HEK293 (cell line): ENCODE data around the gene C19orf25.
A peak's percentile ranks its signal among the peaks of the same experiment; 100 is the strongest.

Source experiments
- CTCF ChIA-PET: fragments of 350-600 bp; formaldehyde crosslinking; extraction: SDS; loops from one replicate; lab custom pipeline; 2021; ENCODE audit warnings: antibody characterized with exemption; lab: Yijun Ruan, JAX
- POLR2A ChIA-PET: fragments of 300-600 bp; formaldehyde crosslinking; extraction: SDS; loops from one replicate; lab custom pipeline; 2020; ENCODE audit warnings: antibody characterized with exemption, inconsistent platforms; lab: Yijun Ruan, JAX
- H3K27ac ChIP-seq: fragments of 200-500 bp; sonication (Bioruptor generic); 2 replicates; pipeline ENCODE4 v1.5.1; 2014; ENCODE audit warnings: low read depth, low read length, control low read depth, inconsistent platforms; ENCODE audit errors: extremely low read depth
- H3K36me3 ChIP-seq, 2 experiments: fragments of 200-500 bp in 1 of 2; sonication (Bioruptor generic) in 1 of 2; 1 replicate in 1 of 2; 2 replicates in 1 of 2; pipeline ENCODE4 v1.5.1; 2014 to 2017; ENCODE audit warnings: inconsistent platforms in 2 of 2, low read length in 2 of 2; ENCODE audit not compliant: control insufficient read depth in 2 of 2, insufficient read depth in 1 of 2
- H3K4me1 ChIP-seq: fragments of 200-500 bp; sonication (Bioruptor generic); 2 replicates; pipeline ENCODE4 v1.5.1; 2014; ENCODE audit warnings: mild to moderate bottlenecking, low read length, inconsistent platforms; ENCODE audit not compliant: control insufficient read depth, insufficient read depth
- H3K4me3 ChIP-seq: 2 replicates; pipeline ENCODE4 v1.5.1; 2011; ENCODE audit warnings: low read depth, mild to moderate bottlenecking, control low read depth, low read length, moderate library complexity
- H3K9me3 ChIP-seq: fragments of 200-500 bp; sonication (Bioruptor generic); 2 replicates; pipeline ENCODE4 v1.5.1; 2014; ENCODE audit warnings: low read depth, low read length, inconsistent platforms; ENCODE audit not compliant: control insufficient read depth, insufficient read depth
- BCL11A ChIP-seq: fragments of 450-650 bp; formaldehyde crosslinking; IDR thresholded peaks from 2 replicates; pipeline ENCODE4 v1.5.1; 2016; ENCODE audit warnings: low read depth, missing biosample characterization, missing genetic modification characterization
- EGR2 ChIP-seq: fragments of 450-650 bp; formaldehyde crosslinking; IDR thresholded peaks from 2 replicates; pipeline ENCODE4 v1.5.1; 2016; ENCODE audit warnings: low read depth, missing biosample characterization, missing genetic modification characterization
- GLIS2 ChIP-seq: fragments of 450-650 bp; formaldehyde crosslinking; IDR thresholded peaks from 2 replicates; pipeline ENCODE4 v1.5.1; 2016; ENCODE audit warnings: missing biosample characterization, missing genetic modification characterization
- HIC1 ChIP-seq: fragments of 450-650 bp; formaldehyde crosslinking; IDR thresholded peaks from 2 replicates; pipeline ENCODE4 v1.5.1; 2016; ENCODE audit warnings: missing biosample characterization, missing genetic modification characterization
- ZBTB20 ChIP-seq: fragments of 450-650 bp; formaldehyde crosslinking; IDR thresholded peaks from 2 replicates; pipeline ENCODE4 v1.5.1; 2016; ENCODE audit warnings: missing biosample characterization, missing genetic modification characterization
- ZBTB49 ChIP-seq: fragments of 450-650 bp; formaldehyde crosslinking; IDR thresholded peaks from 2 replicates; pipeline ENCODE4 v1.5.1; 2016; ENCODE audit warnings: missing biosample characterization, missing genetic modification characterization, low read depth
- ZEB2 ChIP-seq: fragments of 450-650 bp; formaldehyde crosslinking; IDR thresholded peaks from 2 replicates; pipeline ENCODE4 v1.5.1; 2016; ENCODE audit warnings: missing biosample characterization, missing genetic modification characterization
- ZNF10 ChIP-seq: fragments of 450-650 bp; formaldehyde crosslinking; IDR thresholded peaks from 2 replicates; pipeline ENCODE4 v1.5.1; 2017; ENCODE audit warnings: missing biosample characterization, missing genetic modification characterization
- ZNF239 ChIP-seq: fragments of 450-650 bp; formaldehyde crosslinking; IDR thresholded peaks from 2 replicates; pipeline ENCODE4 v1.5.1; 2016; ENCODE audit warnings: missing biosample characterization, missing genetic modification characterization
- ZNF280D ChIP-seq: fragments of 450-650 bp; formaldehyde crosslinking; IDR thresholded peaks from 2 replicates; pipeline ENCODE4 v1.5.1; 2016; ENCODE audit warnings: missing biosample characterization, missing genetic modification characterization
- ZNF404 ChIP-seq: fragments of 450-650 bp; formaldehyde crosslinking; IDR thresholded peaks from 2 replicates; pipeline ENCODE4 v1.5.1; 2017; ENCODE audit warnings: missing biosample characterization, missing genetic modification characterization
- ZNF558 ChIP-seq: fragments of 450-650 bp; formaldehyde crosslinking; IDR thresholded peaks from 2 replicates; pipeline ENCODE4 v1.5.1; 2016; ENCODE audit warnings: missing biosample characterization, missing genetic modification characterization
- ZNF626 ChIP-seq: fragments of 450-650 bp; sonication (Bioruptor Pico); formaldehyde crosslinking; IDR thresholded peaks from 2 replicates; pipeline ENCODE4 v1.5.1; 2018; ENCODE audit warnings: missing biosample characterization, missing genetic modification characterization, inconsistent platforms
- ZNF704 ChIP-seq: fragments of 450-650 bp; formaldehyde crosslinking; IDR thresholded peaks from 2 replicates; pipeline ENCODE4 v1.5.1; 2016; ENCODE audit warnings: missing biosample characterization, missing genetic modification characterization
- ZNF747 ChIP-seq: fragments of 450-650 bp; formaldehyde crosslinking; IDR thresholded peaks from 2 replicates; pipeline ENCODE4 v1.5.1; 2016; ENCODE audit warnings: missing biosample characterization, missing genetic modification characterization

C19orf25 gene

GRCh38 chr19:1526979-1527649 lies 48.1 kb upstream of the C19orf25 start (continued):
- TF ChIP-seq ZNF280D (tag by site-specific recombination) (peak; percentile 60; the same call in 1 of the 2 replicates), ZNF404 (tag by site-specific recombination) (no peak), ZNF558 (no peak), EGR2 (tag by site-specific recombination) (peak; percentile 86; the same call in 1 of the 2 replicates)
- TF ChIP-seq, all 188 proteins: peak for 8

- ChIA-PET CTCF (no interaction called here), POLR2A (no interaction called here)
- no peak for TF ChIP-seq ZNF10 (tag by site-specific recombination)
- peak; percentile 76 for TF ChIP-seq HIC1 (tag by site-specific recombination)
- peak; percentile 95 for TF ChIP-seq ZEB2 (tag by site-specific recombination)
- no peaks in the 10 kb centered on the region for H3K9me3 ChIP-seq
- H3K4me1 ChIP-seq = no peaks in the 10 kb centered on the region
- no peak overlapping the region for H3K4me3 ChIP-seq
- H3K27ac ChIP-seq = no peak overlapping the region
- H3K36me3 ChIP-seq = no peaks in the 10 kb centered on the region
Observed at GRCh38 chr19:1526066-1526778, 47.2 kb upstream of the C19orf25 start.

GRCh38 chr19:1525343-1525742 lies 46.3 kb upstream of the C19orf25 start:
- H3K4me3 ChIP-seq = no peak overlapping the region
- no peaks in the 10 kb centered on the region for H3K36me3 ChIP-seq
- ChIA-PET CTCF (interaction anchor here (0.8 kb wide), 1 partner anchor 501 kb away, joined by 3 read pairs; no protein-coding TSS in a partner anchor), POLR2A (no interaction called here)
- H3K27ac ChIP-seq = no peak overlapping the region
- TF ChIP-seq HIC1 (tag by site-specific recombination) (peak; percentile 29; the same call in 1 of the 2 replicates), GLIS2 (no peak)
- TF ChIP-seq, all 188 proteins: peak for 1
- H3K9me3 ChIP-seq = no peaks in the 10 kb centered on the region
- H3K4me1 ChIP-seq = no peaks in the 10 kb centered on the region

GRCh38 chr19:1524972-1525325 lies 45.9 kb upstream of the C19orf25 start:
- H3K4me1 ChIP-seq = no peaks in the 10 kb centered on the region
- H3K4me3 ChIP-seq = no peak overlapping the region
- H3K36me3 ChIP-seq = no peaks in the 10 kb centered on the region
- no peak overlapping the region for H3K27ac ChIP-seq
- no peaks in the 10 kb centered on the region for H3K9me3 ChIP-seq
- POLR2A ChIA-PET = no interaction called here
- CTCF ChIA-PET = interaction anchor here (0.8 kb wide), 1 partner anchor 501 kb away, joined by 3 read pairs; no protein-coding TSS in a partner anchor
- no peak for TF ChIP-seq ZBTB49
- 0 out of 2 replicates have a peak, but pooled peaks have one; percentile 5 for TF ChIP-seq ZNF239
- TF ChIP-seq ZNF704 (tag by site-specific recombination) = no peak
- peak; percentile 13; the same call in 1 of the 2 replicates for TF ChIP-seq ZBTB20
- TF ChIP-seq ZNF747 (tag by site-specific recombination) = 0 out of 2 replicates have a peak, but pooled peaks have one; percentile 41
- no peak for TF ChIP-seq ZNF626 (tag by site-specific recombination)
- TF ChIP-seq BCL11A (tag by site-specific recombination) = 0 out of 2 replicates have a peak, but pooled peaks have one; percentile 15
